Ovary (tissue), 9 donors: ENCODE results near the gene ZNF567. TPM values are rescaled to one million over a fixed set of nuclear protein-coding genes. Genes with fewer than 3 reads are reported as not detected.

ENCODE experiments used
- DNase-seq, 5 donors: peaks; one replicate each; pipeline ENCODE4 v3.0.0-alpha.2; 2019 to 2020
- H3K27ac ChIP-seq, 2 donors: fragments of 200-600 bp; one replicate each; pipeline versions ENCODE4 v1.5.1 to v1.8.0; 2019 to 2022
- H3K27me3 ChIP-seq: fragments of 200-600 bp; one replicate; pipeline ENCODE4 v1.8.0; 2022
- H3K36me3 ChIP-seq: fragments of 200-600 bp; sonication (generic); one replicate; pipeline ENCODE4 v1.5.1; 2019
- H3K4me1 ChIP-seq: one replicate; pipeline ENCODE4 v1.8.1; 2013; ENCODE audit warnings: mild to moderate bottlenecking, moderate library complexity; ENCODE audit not compliant: insufficient read depth
- H3K4me3 ChIP-seq: fragments of 200-600 bp; sonication (generic); one replicate; pipeline ENCODE4 v1.5.1; 2017
- H3K9me3 ChIP-seq, 2 donors: fragments of 200-600 bp in 1 of 2; sonication (generic) in 1 of 2; one replicate each; pipeline versions ENCODE4 v1.5.1 to v1.8.1; 2013 to 2019; ENCODE audit warnings: mild to moderate bottlenecking in 1 of 2, moderate library complexity in 1 of 2
- EP300 ChIP-seq: sonication (generic); formaldehyde crosslinking; IDR thresholded peaks from one replicate; pipeline ENCODE4 v1.6.1; 2017; ENCODE audit warnings: antibody characterized with exemption
- POLR2A ChIP-seq: fragments of 450-650 bp; IDR thresholded peaks from one replicate; pipeline ENCODE4 v1.6.1; 2017; ENCODE audit warnings: antibody characterized with exemption, mild to moderate bottlenecking, moderate library complexity
- WGBS, 3 donors: extraction: QIAGEN DNeasy Blood & Tissue Kit in 1 of 3; methylation state at CpG; one replicate each; pipeline versions ENCODE4 v1.1.5 to v1.1.7; 2013 to 2017; 5-methylcytosine and 5-hydroxymethylcytosine counted together
- intact Hi-C, 4 donors: fragments of 100-400 bp; cut with DNase I; formaldehyde crosslinking; loops; one replicate each; pipeline versions ENCODE4 v1.11.0 to v1.15.1; 2022 to 2023
- polyA plus RNA-seq, 2 donors: library from polyadenylated mRNA; stranded (reverse); fragments of 200-250 nt in 1 of 2; fragments of 350-450 nt in 1 of 2; fragmentation: Illumina TruSeq in 1 of 2; extraction: RNeasy Lipid Tissue Mini Kit (QIAGEN cat#74804) in 1 of 2; gene quantifications; one replicate each; pipeline ENCODE4 v1.2.3, GENCODE V29; 2013 to 2014
- total RNA-seq, 7 donors: library from RNA; depleted of rRNA in 2 of 7; stranded (reverse); fragments of >200 nt in 2 of 7; fragmentation: NEBNext Ultra II Directional in 3 of 7; extraction: Animal tissue kit (Norgen Biotek cat#: 25700) in 3 of 7; gene quantifications; one replicate each; pipeline versions ENCODE4 v1.1.0 to v1.2.4, GENCODE V29; 2016 to 2023
- TF ChIP-seq, protein P1 (sequence below), 3 donors: fragments of 450-650 bp in 2 of 3; fragments of 200-600 bp in 1 of 3; IDR thresholded peaks; one replicate each; pipeline versions ENCODE4 v1.5.1 to v1.8.0; 2016 to 2022; ENCODE audit warnings: antibody characterized with exemption in 3 of 3, mild to moderate bottlenecking in 1 of 3
- donor health status: DM: no; HTN: no; CAD: no; lungs with moderate emphysema.
- donor health status: DM: no; HTN: no; CAD: no.
- donor health status: Bipolar disorder and iron deficiency.
- donor health status: DM: yes; HTN: yes; CAD: no.
- donor health status: DM: no; HTN: no; CAD: no.
- donor health status: DM: yes; HTN: yes; CAD: no.

ZNF567 gene
- total and polyA plus RNA-seq, 9 donors: 4.3 to 12.6 (median 8.4) TPM

DNA sequence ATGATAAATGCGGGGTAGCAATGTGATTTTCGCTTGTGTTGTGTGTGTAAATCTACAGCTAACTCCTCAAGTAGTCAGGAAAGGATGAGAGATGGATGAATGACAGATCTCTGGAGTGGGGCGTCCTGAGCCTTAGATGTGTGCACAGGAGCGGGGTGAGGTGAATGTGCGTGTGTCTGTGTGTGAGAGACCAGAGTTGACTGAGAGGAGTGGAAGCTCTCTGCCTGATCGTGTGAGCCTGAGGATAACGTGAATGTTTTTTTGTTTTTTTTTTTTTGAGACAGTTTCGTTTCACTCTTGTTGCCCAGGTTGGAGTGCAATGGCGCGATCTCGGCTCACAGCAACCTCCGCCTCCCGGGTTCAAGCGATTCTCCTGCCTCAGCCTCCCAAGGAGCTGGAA, 21.6 kb upstream of the ZNF567 start:
- TF ChIP-seq, protein P1, sequence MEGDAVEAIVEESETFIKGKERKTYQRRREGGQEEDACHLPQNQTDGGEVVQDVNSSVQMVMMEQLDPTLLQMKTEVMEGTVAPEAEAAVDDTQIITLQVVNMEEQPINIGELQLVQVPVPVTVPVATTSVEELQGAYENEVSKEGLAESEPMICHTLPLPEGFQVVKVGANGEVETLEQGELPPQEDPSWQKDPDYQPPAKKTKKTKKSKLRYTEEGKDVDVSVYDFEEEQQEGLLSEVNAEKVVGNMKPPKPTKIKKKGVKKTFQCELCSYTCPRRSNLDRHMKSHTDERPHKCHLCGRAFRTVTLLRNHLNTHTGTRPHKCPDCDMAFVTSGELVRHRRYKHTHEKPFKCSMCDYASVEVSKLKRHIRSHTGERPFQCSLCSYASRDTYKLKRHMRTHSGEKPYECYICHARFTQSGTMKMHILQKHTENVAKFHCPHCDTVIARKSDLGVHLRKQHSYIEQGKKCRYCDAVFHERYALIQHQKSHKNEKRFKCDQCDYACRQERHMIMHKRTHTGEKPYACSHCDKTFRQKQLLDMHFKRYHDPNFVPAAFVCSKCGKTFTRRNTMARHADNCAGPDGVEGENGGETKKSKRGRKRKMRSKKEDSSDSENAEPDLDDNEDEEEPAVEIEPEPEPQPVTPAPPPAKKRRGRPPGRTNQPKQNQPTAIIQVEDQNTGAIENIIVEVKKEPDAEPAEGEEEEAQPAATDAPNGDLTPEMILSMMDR (IDR thresholded peaks at IDR 0.05): no peak
- no peak for TF ChIP-seq EP300
- TF ChIP-seq POLR2A: no peak
- peaks cover 6% of the 10 kb centered on the region for H3K4me1 ChIP-seq

DNA sequence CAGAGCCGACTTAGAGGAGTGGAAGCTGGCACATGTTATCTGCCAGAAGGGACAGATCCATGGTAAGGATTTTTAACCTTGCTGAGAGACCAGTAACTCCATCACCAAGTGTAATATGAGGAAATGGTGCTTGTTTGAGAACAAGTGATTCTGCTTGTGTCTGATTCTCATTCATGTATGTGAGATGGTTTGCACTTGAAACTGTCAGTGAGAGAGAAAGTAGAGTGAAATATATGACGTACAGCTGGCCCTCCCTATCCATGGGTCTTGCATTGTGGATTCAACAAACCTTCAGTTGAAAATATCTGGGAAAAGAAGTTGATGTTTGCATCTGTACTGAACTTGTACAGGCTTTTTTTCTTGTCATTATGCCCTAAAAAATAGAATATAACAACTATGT, 18.8 kb upstream of the ZNF567 start:
- Histone ChIP-seq H3K27ac (no peak overlapping the region), H3K27me3 (no peaks in the 10 kb centered on the region), H3K4me1 (peaks cover 6% of the 10 kb centered on the region), H3K4me3 (no peak overlapping the region), H3K9me3 (peaks cover 0 to 23% of the 10 kb centered on the region in 2 donors), H3K36me3 (no peaks in the 10 kb centered on the region)
- intact Hi-C loops: no loop called here
- TF ChIP-seq POLR2A (no peak), EP300 (no peak)
- TF ChIP-seq, protein P1 (IDR thresholded peaks at IDR 0.05): no peak
- 87 to 95% (median 91%) methylated on average over 2 of the region's 2 CpGs for WGBS, 3 donors
- DNase-seq: no peak

More for the DNA sequence above, 21.6 kb upstream of the ZNF567 start:
- intact Hi-C loops: no loop called here
- Histone ChIP-seq H3K27me3 (no peaks in the 10 kb centered on the region), H3K36me3 (no peaks in the 10 kb centered on the region), H3K9me3 (peaks cover 0 to 7% of the 10 kb centered on the region in 2 donors), H3K4me3 (peak overlapping the region; percentile 68), H3K27ac (no peak overlapping the region)
- no peak for DNase-seq
- 53 to 57% (median 55%) methylated on average over 14 of the region's 14 CpGs for WGBS, 3 donors

DNA sequence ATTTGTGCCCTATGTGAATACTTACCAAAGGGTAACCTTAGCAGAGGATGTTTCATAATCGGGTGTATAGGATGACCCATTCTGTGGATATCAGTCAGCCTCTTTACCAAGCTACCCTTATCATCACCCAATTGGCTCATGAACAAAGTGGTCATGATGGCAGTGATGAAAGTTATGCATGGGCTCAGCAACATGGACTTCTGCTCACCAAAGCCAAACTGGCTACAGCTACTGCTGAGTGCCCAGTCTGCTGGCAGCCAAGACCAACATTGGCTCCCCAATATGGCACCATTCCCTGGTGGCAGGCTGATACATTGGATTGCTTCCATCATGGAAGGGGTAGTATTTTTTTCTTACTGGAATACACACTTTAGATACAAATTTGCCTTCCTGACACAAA, 15.0 kb upstream of the ZNF567 start:
- intact Hi-C loops: no loop called here
- DNase-seq: no peak
- TF ChIP-seq EP300 (no peak), POLR2A (no peak)
- TF ChIP-seq, protein P1 (IDR thresholded peaks at IDR 0.05): no peak
- no peaks in the 10 kb centered on the region for H3K27me3 ChIP-seq
- H3K9me3 ChIP-seq: peaks cover 6 to 27% of the 10 kb centered on the region in 2 donors
- H3K4me1 ChIP-seq: no peaks in the 10 kb centered on the region
- H3K36me3 ChIP-seq: no peaks in the 10 kb centered on the region
- no peak overlapping the region for H3K27ac ChIP-seq
- no peak overlapping the region for H3K4me3 ChIP-seq
- WGBS, 3 donors: 94 to 98% (median 96%) methylated on average over 1 of the region's 1 CpG

DNA sequence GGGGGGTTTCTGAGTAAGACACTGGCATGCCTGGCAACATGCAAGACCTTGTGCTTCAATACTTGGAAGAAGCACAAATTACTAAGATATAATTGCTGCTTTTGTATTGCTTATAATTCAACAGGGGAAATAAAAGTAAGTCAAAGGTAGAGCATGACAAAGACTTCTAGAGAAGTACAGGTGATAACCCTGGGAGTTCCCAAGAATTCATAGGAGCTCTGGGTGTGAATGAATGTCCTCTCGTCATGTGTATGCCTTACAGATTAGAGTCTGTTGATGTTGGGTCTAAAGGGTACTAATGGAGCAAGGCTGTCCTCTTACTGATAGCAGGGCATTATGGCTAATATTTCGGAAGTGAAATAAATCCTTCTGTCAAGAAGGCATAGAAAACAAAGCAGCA, 13.2 kb upstream of the ZNF567 start:
- TF ChIP-seq, protein P1 (IDR thresholded peaks at IDR 0.05): no peak
- TF ChIP-seq EP300 (no peak), POLR2A (no peak)
- Histone ChIP-seq H3K9me3 (peaks cover 6 to 38% of the 10 kb centered on the region in 2 donors), H3K4me3 (no peak overlapping the region), H3K27me3 (no peaks in the 10 kb centered on the region), H3K4me1 (no peaks in the 10 kb centered on the region), H3K36me3 (no peaks in the 10 kb centered on the region), H3K27ac (no peak overlapping the region)
- intact Hi-C loops: no loop called here
- DNase-seq: no peak
- WGBS, 3 donors: 92 to 98% (median 95%) methylated on average over 2 of the region's 2 CpGs

DNA sequence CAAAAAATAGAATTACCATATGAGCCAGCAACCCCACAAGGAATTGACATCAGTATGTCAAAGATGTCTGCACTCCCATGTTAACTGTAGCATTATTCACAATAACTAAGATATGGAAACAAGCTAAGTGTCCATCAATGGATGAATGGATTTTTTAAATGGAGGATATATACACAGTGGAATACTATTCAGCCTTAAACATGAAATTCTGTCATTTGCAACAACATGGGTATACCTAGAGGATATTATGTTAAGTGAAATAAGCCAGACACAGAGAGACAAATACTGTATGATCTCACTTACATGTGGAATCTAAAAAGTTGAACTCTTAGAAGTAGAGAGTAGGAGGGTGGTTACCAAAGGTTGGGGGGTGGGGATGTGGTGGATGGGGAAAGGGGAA, 8.0 kb upstream of the ZNF567 start:
- no peaks in the 10 kb centered on the region for H3K36me3 ChIP-seq

More for the DNA sequence above, 8.0 kb upstream of the ZNF567 start:
- H3K4me3 ChIP-seq: no peak overlapping the region
- H3K27ac ChIP-seq: no peak overlapping the region
- no peaks in the 10 kb centered on the region for H3K27me3 ChIP-seq
- TF ChIP-seq EP300 (no peak), POLR2A (no peak)
- TF ChIP-seq, protein P1 (IDR thresholded peaks at IDR 0.05): no peak
- peaks cover 0 to 33% of the 10 kb centered on the region in 2 donors for H3K9me3 ChIP-seq
- no peak for DNase-seq
- H3K4me1 ChIP-seq: no peaks in the 10 kb centered on the region
- intact Hi-C loops: no loop called here
